GM12872 (cell line): ENCODE data around the gene SH3BP5L.

Experiments
- TF ChIP-seq, protein P1 (sequence below): IDR thresholded peaks from 3 replicates; pipeline ENCODE4 v1.5.1; 2011; ENCODE audit warnings: low read depth, mild to moderate bottlenecking, low read length, moderate library complexity; ENCODE audit not compliant: insufficient read depth

The SH3BP5L gene

GRCh38 chr1:248834343-248834940 is 8.7 kb upstream of the SH3BP5L start:
- TF ChIP-seq, protein P1, sequence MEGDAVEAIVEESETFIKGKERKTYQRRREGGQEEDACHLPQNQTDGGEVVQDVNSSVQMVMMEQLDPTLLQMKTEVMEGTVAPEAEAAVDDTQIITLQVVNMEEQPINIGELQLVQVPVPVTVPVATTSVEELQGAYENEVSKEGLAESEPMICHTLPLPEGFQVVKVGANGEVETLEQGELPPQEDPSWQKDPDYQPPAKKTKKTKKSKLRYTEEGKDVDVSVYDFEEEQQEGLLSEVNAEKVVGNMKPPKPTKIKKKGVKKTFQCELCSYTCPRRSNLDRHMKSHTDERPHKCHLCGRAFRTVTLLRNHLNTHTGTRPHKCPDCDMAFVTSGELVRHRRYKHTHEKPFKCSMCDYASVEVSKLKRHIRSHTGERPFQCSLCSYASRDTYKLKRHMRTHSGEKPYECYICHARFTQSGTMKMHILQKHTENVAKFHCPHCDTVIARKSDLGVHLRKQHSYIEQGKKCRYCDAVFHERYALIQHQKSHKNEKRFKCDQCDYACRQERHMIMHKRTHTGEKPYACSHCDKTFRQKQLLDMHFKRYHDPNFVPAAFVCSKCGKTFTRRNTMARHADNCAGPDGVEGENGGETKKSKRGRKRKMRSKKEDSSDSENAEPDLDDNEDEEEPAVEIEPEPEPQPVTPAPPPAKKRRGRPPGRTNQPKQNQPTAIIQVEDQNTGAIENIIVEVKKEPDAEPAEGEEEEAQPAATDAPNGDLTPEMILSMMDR, result no peak

DNA sequence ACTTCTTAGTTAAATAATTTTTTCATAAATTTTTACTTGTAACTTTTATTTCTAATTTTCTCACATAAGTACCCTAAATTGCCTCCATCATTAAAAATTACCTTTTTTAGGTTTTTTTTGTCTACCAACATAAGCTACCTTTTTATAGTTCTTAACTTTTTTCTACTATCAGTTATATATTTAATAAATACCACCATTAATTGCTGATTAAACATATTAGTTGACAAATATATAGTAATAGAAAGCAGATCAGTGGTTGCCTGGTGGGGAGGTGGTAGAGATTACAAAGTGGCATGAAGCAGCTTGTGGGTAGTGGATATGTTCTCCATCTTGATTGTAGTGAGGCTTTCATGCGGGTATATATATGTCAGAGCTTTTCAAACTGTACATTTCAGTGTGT is 6.1 kb upstream of the SH3BP5L start:
- TF ChIP-seq, protein P1, result no peak

- TF ChIP-seq, protein P1, result no peak
These were observed 3.1 kb upstream of the SH3BP5L start for GRCh38 chr1:248828845-248829244.

DNA sequence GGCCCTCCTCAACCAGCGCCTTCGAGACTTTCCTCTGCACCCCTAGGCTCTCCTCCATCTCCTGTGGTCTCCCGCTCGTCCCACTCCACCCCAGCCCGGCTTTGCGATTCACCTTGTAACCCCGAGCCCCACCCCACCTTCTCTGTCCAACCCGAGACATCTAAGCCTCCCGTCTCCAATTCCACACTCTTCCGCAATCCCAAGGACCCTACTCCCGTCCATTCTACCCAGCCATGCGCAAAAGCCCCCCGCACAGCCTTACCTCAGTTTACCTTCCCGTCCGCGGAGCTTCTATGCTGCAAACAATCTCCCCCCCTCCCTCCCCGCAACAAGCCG is 174 bp downstream of the SH3BP5L start:
- TF ChIP-seq, protein P1, result no peak

DNA sequence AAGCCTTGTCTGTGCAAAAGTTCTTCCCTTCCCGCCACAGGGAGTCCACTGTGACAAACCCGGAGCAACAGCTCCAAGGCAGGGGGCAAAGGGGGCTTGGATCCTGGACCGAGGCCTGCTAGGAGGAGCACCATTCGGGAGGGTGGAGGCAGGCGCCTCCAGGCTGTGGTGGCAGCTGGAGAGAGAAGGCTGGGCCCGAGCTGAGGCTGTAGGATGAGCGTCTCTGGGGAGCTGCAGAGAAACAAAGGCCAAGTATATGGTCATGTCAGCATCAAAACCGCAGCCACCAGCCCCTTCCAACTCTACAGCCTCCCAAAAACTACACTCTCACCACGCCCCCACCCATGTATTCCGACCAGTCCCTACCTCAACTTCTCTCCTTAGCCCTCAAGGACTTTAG is 579 bp downstream of the SH3BP5L start:
- TF ChIP-seq, protein P1, result no peak

GRCh38 chr1:248824701-248825100 is 1.0 kb downstream of the SH3BP5L start:
- TF ChIP-seq, protein P1, result no peak

- TF ChIP-seq, protein P1, result no peak
These were observed 1.4 kb downstream of the SH3BP5L start for GRCh38 chr1:248824301-248824700.
